SK-N-MC (cell line): ENCODE data around the gene TBC1D22A.

Experiments
- EZH2 ChIP-seq: fragments of 200-600 bp; sonication (generic); IDR thresholded peaks from one replicate; pipeline ENCODE4 v1.6.1; 2017; ENCODE audit warnings: antibody characterized with exemption
- POLR2AphosphoS5 ChIP-seq: IDR thresholded peaks from 2 replicates; pipeline ENCODE4 v1.6.1; 2012; ENCODE audit warnings: mild to moderate bottlenecking, low read depth, low read length, borderline replicate concordance

DNA sequence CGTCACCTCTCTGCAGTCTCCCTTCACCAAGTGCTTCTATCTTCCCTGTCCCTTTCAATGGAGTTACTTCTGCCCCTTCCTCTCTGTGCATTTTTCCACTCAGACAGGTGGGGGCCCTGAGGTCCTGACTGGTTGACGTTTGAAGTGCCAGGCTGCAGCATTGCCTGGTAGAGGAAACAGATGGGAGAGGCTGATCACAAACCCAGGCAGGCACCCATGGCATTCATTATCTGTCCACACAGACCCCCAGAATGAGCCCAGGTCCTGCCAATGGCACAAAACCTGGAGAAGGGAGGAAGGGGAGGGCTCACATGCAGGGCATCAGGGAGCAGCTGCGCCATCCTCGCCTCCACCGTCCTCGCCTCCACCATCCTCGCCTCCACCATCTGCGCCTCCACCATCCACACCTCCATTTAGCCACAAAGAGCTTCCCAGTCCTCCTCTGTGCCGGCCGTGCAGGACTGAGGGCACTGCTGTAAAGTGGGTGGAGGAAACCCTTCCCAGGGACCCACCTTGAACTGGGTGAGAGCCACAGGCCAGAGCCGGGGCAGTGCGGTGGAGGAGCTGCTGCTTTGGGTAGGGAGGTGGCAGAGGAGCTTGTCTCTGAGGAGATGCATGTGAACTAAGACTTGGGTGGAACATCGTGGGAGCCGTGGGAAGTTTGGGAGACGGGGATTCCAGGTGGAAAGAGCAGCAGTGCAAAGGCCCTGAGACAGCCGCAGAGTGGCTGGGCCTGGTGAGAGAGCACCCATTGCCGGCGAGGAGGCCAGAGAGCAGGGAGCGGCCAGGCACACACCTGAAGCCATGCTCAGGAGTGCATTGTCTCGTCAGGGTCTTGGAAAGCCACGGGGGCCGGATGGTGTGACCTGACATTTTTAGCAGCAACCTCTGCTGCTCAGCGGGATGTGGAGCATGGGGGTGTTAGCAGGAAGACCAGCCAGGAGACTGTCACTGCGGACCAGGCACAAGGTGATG, 145.1 kb downstream of the TBC1D22A start:
- TF ChIP-seq POLR2AphosphoS5 (no peak), EZH2 (no peak)
